Liver (tissue), 9 donors: ENCODE data around the gene TMEM213. TPM values are rescaled to one million over a fixed set of nuclear protein-coding genes. Genes with fewer than 3 reads are reported as not detected.

Experiments used
- DNase-seq: peaks from one replicate; pipeline ENCODE4 v3.0.0-alpha.2; 2017; ENCODE audit warnings: low spot score
- H3K27ac ChIP-seq, 2 donors: one replicate each; pipeline ENCODE4 v1.7.0; 2013; ENCODE audit warnings: inconsistent platforms in 2 of 2, low read length in 2 of 2, control low read depth in 1 of 2, low read depth in 1 of 2, mild to moderate bottlenecking in 1 of 2
- H3K27me3 ChIP-seq, 4 donors: one replicate each; pipeline versions ENCODE4 v1.6.1 to v1.7.0; 2013; ENCODE audit warnings: low read length in 3 of 4, inconsistent platforms in 1 of 4, mild to moderate bottlenecking in 1 of 4, moderate library complexity in 1 of 4; ENCODE audit not compliant: control insufficient read depth in 4 of 4, insufficient read depth in 4 of 4
- H3K36me3 ChIP-seq, 4 donors: one replicate each; pipeline versions ENCODE4 v1.6.1 to v1.7.0; 2013; ENCODE audit warnings: low read length in 3 of 4, mild to moderate bottlenecking in 3 of 4, low read depth in 1 of 4, moderate library complexity in 1 of 4; ENCODE audit not compliant: control insufficient read depth in 4 of 4, insufficient read depth in 3 of 4
- H3K4me1 ChIP-seq, 4 donors: one replicate each; pipeline versions ENCODE4 v1.6.1 to v1.7.0; 2013; ENCODE audit warnings: low read length in 3 of 4, mild to moderate bottlenecking in 3 of 4, moderate library complexity in 1 of 4; ENCODE audit not compliant: control insufficient read depth in 4 of 4, insufficient read depth in 4 of 4
- H3K4me3 ChIP-seq, 3 donors: one replicate each; pipeline versions ENCODE4 v1.6.1 to v1.7.0; 2013; ENCODE audit warnings: low read length in 3 of 3, control low read depth in 1 of 3, low read depth in 1 of 3, mild to moderate bottlenecking in 1 of 3
- H3K9ac ChIP-seq, 2 donors: one replicate each; pipeline ENCODE4 v1.7.0; 2013; ENCODE audit warnings: low read length in 2 of 2, mild to moderate bottlenecking in 2 of 2, moderate library complexity in 2 of 2, control low read depth in 1 of 2, low read depth in 1 of 2
- H3K9me3 ChIP-seq, 4 donors: one replicate each; pipeline versions ENCODE4 v1.6.1 to v1.7.0; 2013; ENCODE audit warnings: low read length in 3 of 4; ENCODE audit not compliant: control insufficient read depth in 4 of 4
- ATF3 ChIP-seq: IDR thresholded peaks from 2 replicates; pipeline ENCODE4 v1.6.1; 2016; ENCODE audit warnings: antibody characterized with exemption
- CTCF ChIP-seq: fragments of 150-350 bp; IDR thresholded peaks from 2 replicates; pipeline ENCODE4 v1.5.1; 2017; ENCODE audit warnings: improper control_type of control experiment, low read depth, low read length; ENCODE audit not compliant: missing input control
- EGR1 ChIP-seq, 2 donors: IDR thresholded peaks; 2 replicates each; pipeline ENCODE4 v1.6.1; 2016 to 2018; ENCODE audit warnings: antibody characterized with exemption in 2 of 2, low read depth in 2 of 2
- FOXA1 ChIP-seq: IDR thresholded peaks from 2 replicates; pipeline ENCODE4 v1.6.1; 2016; ENCODE audit warnings: antibody characterized with exemption
- GABPA ChIP-seq, 2 donors: IDR thresholded peaks in 1 of 2; conservative IDR thresholded peaks in 1 of 2; 2 replicates each; pipeline ENCODE4 v1.6.1; 2016; ENCODE audit warnings: antibody characterized with exemption in 2 of 2, mild to moderate bottlenecking in 1 of 2, moderate library complexity in 1 of 2
- HNF4A ChIP-seq, 2 donors: conservative IDR thresholded peaks; 2 replicates each; pipeline ENCODE4 v1.6.1; 2016; ENCODE audit warnings: antibody characterized with exemption in 2 of 2, mild to moderate bottlenecking in 2 of 2
- HNF4G ChIP-seq: IDR thresholded peaks from 2 replicates; pipeline ENCODE4 v1.6.1; 2016; ENCODE audit warnings: antibody characterized with exemption
- JUND ChIP-seq, 2 donors: IDR thresholded peaks; 2 replicates each; pipeline ENCODE4 v1.6.1; 2016; ENCODE audit warnings: antibody characterized with exemption in 2 of 2
- MAX ChIP-seq: IDR thresholded peaks from 2 replicates; pipeline ENCODE4 v1.6.1; 2016; ENCODE audit warnings: antibody characterized with exemption
- NR2F2 ChIP-seq: IDR thresholded peaks from 2 replicates; pipeline ENCODE4 v1.6.1; 2016; ENCODE audit warnings: antibody characterized with exemption
- REST ChIP-seq: IDR thresholded peaks from 2 replicates; pipeline ENCODE4 v1.6.1; 2016; ENCODE audit warnings: antibody characterized with exemption, mild to moderate bottlenecking
- SP1 ChIP-seq: IDR thresholded peaks from 2 replicates; pipeline ENCODE4 v1.6.1; 2018; ENCODE audit warnings: antibody characterized with exemption, mild to moderate bottlenecking
- YY1 ChIP-seq: IDR thresholded peaks from 2 replicates; pipeline ENCODE4 v1.6.1; 2016; ENCODE audit warnings: antibody characterized with exemption, mild to moderate bottlenecking
- WGBS: extraction: QIAGEN DNeasy Blood & Tissue Kit; methylation state at CpG from one replicate; pipeline ENCODE4 v1.1.7; 2013; 5-methylcytosine and 5-hydroxymethylcytosine counted together
- polyA plus RNA-seq, 2 donors: library from polyadenylated mRNA; stranded (reverse) in 1 of 2; unstranded in 1 of 2; fragments of 200-250 nt in 1 of 2; fragments of >200 nt in 1 of 2; fragmentation: Nextera tagmentation in 1 of 2; extraction: Ambion mirVana in 1 of 2; gene quantifications; one replicate each; pipeline versions ENCODE4 v1.2.1 to v1.2.3, GENCODE V29; 2013 to 2015
- total RNA-seq, 2 donors: library from RNA; depleted of rRNA; stranded (reverse); fragments of >200 nt; gene quantifications; one replicate each; pipeline ENCODE4 v1.2.3, GENCODE V29; 2014
- donor health status: healthy.
- donor health status: healthy.
- donor health status: healthy.
- donor health status: healthy.
- donor health status: healthy.

The TMEM213 gene
- total and polyA plus RNA-seq, 4 donors, result not detected

GRCh38 chr7:138825049-138825721, 27.4 kb downstream of the TMEM213 start:
- no peaks in the 10 kb centered on the region for H3K36me3 ChIP-seq
- no peaks in the 10 kb centered on the region for H3K4me1 ChIP-seq
- no peaks in the 10 kb centered on the region for H3K27me3 ChIP-seq
- H3K4me3 ChIP-seq, result no peak overlapping the region
- no peak for TF ChIP-seq CTCF
- TF ChIP-seq JUND (IDR thresholded peaks at IDR 0.05), result no peak
- no peak for TF ChIP-seq REST
- TF ChIP-seq GABPA (IDR thresholded peaks at IDR 0.05 in 1 of 2, conservative IDR thresholded peaks at IDR 0.05 in 1 of 2), result no peak
- TF ChIP-seq FOXA1, result no peak
- no peak for TF ChIP-seq EGR1 (IDR thresholded peaks at IDR 0.05; ENCODE audit: low read depth in 2 of 2)
- no peak for TF ChIP-seq SP1
- TF ChIP-seq MAX, result no peak
- DNase-seq, result no peak
- H3K9me3 ChIP-seq, result no peaks in the 10 kb centered on the region
- no peak overlapping the region for H3K9ac ChIP-seq
- no peak overlapping the region for H3K27ac ChIP-seq
- 91% methylated on average over 11 of the region's 11 CpGs for WGBS

GRCh38 chr7:138828302-138828701, 30.5 kb downstream of the TMEM213 start:
- TF ChIP-seq YY1, result no peak
- no peak for TF ChIP-seq NR2F2
- no peak for TF ChIP-seq ATF3
- TF ChIP-seq JUND (IDR thresholded peaks at IDR 0.05), result no peak
- TF ChIP-seq HNF4A (conservative IDR thresholded peaks at IDR 0.05), result no peak
- TF ChIP-seq HNF4G, result no peak
- H3K27me3 ChIP-seq, result no peaks in the 10 kb centered on the region
- no peak overlapping the region for H3K27ac ChIP-seq
- no peaks in the 10 kb centered on the region for H3K4me1 ChIP-seq
- no peak overlapping the region for H3K9ac ChIP-seq
- no peak for DNase-seq
- 79% methylated on average over 2 of the region's 2 CpGs for WGBS
- no peaks in the 10 kb centered on the region for H3K9me3 ChIP-seq
- H3K4me3 ChIP-seq, result no peak overlapping the region
- H3K36me3 ChIP-seq, result no peaks in the 10 kb centered on the region
